T-cell (primary cell): Measurements from ENCODE around the gene PODXL2. TPM values are rescaled to one million over a fixed set of nuclear protein-coding genes. Genes with fewer than 3 reads are reported as not detected.

Experiments used
- ATAC-seq, 4 experiments: fragments of 200-7000 bp in 3 of 4; fragments of 150-1000 bp in 1 of 4; cut with Tn5 transposase; replicated peaks in 1 of 4; 1 replicate in 3 of 4; 2 replicates in 1 of 4; pipeline ENCODE4 v1.10.0; 2021; ENCODE audit warnings: moderate library complexity in 3 of 4, mild to moderate bottlenecking in 2 of 4, moderate number of reproducible peaks in 1 of 4
- CTCF ChIA-PET, 2 donors: fragments of 300-600 bp; sonication (Branson Sonifier 250); formaldehyde crosslinking; loops; one replicate each; lab custom pipeline; 2022; ENCODE audit warnings: antibody characterized with exemption in 2 of 2; lab: Charles Lee
- POLR2A ChIA-PET, 2 donors: fragments of 300-600 bp; sonication (Branson Sonifier 250); formaldehyde crosslinking; loops; one replicate each; lab custom pipeline; 2022; ENCODE audit warnings: antibody characterized with exemption in 2 of 2; lab: Charles Lee
- DNase-seq, 35 experiments: peaks; one replicate each; pipeline versions ENCODE4 v3.0.0 to v3.0.0-alpha.2; 2013 to 2023
- H3K27ac ChIP-seq: one replicate; pipeline ENCODE4 v1.5.1; 2013; ENCODE audit warnings: low read length
- H3K27me3 ChIP-seq, 2 experiments: replicated peaks in 1 of 2; 1 replicate in 1 of 2; 2 replicates in 1 of 2; pipeline versions ENCODE4 v1.6.1 to v1.7.0; 2013; ENCODE audit warnings: low read length in 1 of 2, mixed read lengths in 1 of 2; ENCODE audit not compliant: control insufficient read depth in 2 of 2, insufficient read depth in 2 of 2; ENCODE audit errors: extremely low read depth in 1 of 2
- H3K36me3 ChIP-seq, 2 donors: 1 replicate in 1 of 2; 2 replicates in 1 of 2; pipeline versions ENCODE4 v1.6.1 to v1.7.0; 2013; ENCODE audit warnings: low read length in 1 of 2; ENCODE audit not compliant: control insufficient read depth in 2 of 2, insufficient read depth in 1 of 2; ENCODE audit errors: extremely low read depth in 1 of 2
- H3K4me1 ChIP-seq, 2 experiments: 1 replicate in 1 of 2; 2 replicates in 1 of 2; pipeline versions ENCODE4 v1.6.1 to v1.7.0; 2013; ENCODE audit warnings: low read length in 2 of 2, mixed read lengths in 1 of 2; ENCODE audit not compliant: insufficient read depth in 2 of 2, control insufficient read depth in 1 of 2; ENCODE audit errors: extremely low read depth in 1 of 2
- H3K4me3 ChIP-seq, 2 donors: 1 replicate in 1 of 2; 2 replicates in 1 of 2; pipeline versions ENCODE4 v1.5.1 to v1.7.0; 2013; ENCODE audit warnings: mild to moderate bottlenecking in 2 of 2, low read length in 1 of 2, moderate library complexity in 1 of 2; ENCODE audit not compliant: control insufficient read depth in 1 of 2; ENCODE audit errors: extremely low read depth in 1 of 2
- H3K9me3 ChIP-seq: 2 replicates; pipeline ENCODE4 v1.7.0; 2013
- H3K27ac Mint-ChIP-seq, 2 donors: one replicate each; pipeline ENCODE4 v1.8.0; 2020 to 2021; ENCODE audit warnings: mild to moderate bottlenecking in 2 of 2, mixed read lengths in 2 of 2
- H3K27me3 Mint-ChIP-seq, 2 donors: one replicate each; pipeline ENCODE4 v1.8.0; 2021 to 2022; ENCODE audit warnings: mixed read lengths in 2 of 2
- H3K36me3 Mint-ChIP-seq: one replicate; pipeline ENCODE4 v1.8.0; 2021; ENCODE audit warnings: mixed read lengths
- H3K4me1 Mint-ChIP-seq, 3 donors: one replicate each; pipeline ENCODE4 v1.8.0; 2020 to 2022; ENCODE audit warnings: mixed read lengths in 3 of 3, mild to moderate bottlenecking in 1 of 3
- H3K4me3 Mint-ChIP-seq, 3 donors: one replicate each; pipeline ENCODE4 v1.8.0; 2020 to 2022; ENCODE audit warnings: mild to moderate bottlenecking in 3 of 3, mixed read lengths in 3 of 3, moderate library complexity in 3 of 3
- H3K9me3 Mint-ChIP-seq, 3 donors: one replicate each; pipeline ENCODE4 v1.8.0; 2020 to 2022; ENCODE audit warnings: mixed read lengths in 3 of 3
- WGBS: methylation state at CpG from one replicate; pipeline ENCODE4 v1.1.5; 2013; ENCODE audit warnings: missing lambda C conversion rate; ENCODE audit not compliant: insufficient coverage; 5-methylcytosine and 5-hydroxymethylcytosine counted together
- total RNA-seq, 35 experiments: library from RNA in 6 of 35; stranded (reverse) in 6 of 35; fragments of 120-200 nt in 1 of 35; gene quantifications; one replicate each; pipeline versions ENCODE4 v1.2.1 to v1.2.4 and lab custom pipeline; 2013 to 2026

PODXL2 gene
- total RNA-seq, 5 donors from 2014 or later (not counting 1 experiment from before 2014, with no cell fraction given), result 2.0 to 4.7 (median 4.2) TPM

GRCh38 chr3:127698691-127699415, 69.9 kb downstream of the PODXL2 start:
- peaks cover 0 to 6% (median 0%) of the 10 kb centered on the region in 3 donors for H3K4me1 Mint-ChIP-seq
- ChIA-PET CTCF (no interaction called here), POLR2A (interaction anchor here in 1 of 2 donors (0.5 to 0.6 kb wide), 2 partner anchors 1386 to 1782 kb away, joined by 3 to 7 read pairs; no protein-coding TSS in a partner anchor)
- peaks cover 4 to 5% (median 4%) of the 10 kb centered on the region in 3 donors for H3K9me3 Mint-ChIP-seq
- ATAC-seq (no peak), DNase-seq (no peak)
- WGBS, result 84% methylated on average over 4 of the region's 6 CpGs
- H3K4me3 Mint-ChIP-seq, result no peak overlapping the region
- Histone ChIP-seq H3K27me3 (peaks cover 0 to 25% of the 10 kb centered on the region in 2 experiments), H3K36me3 (no peaks in the 10 kb centered on the region), H3K9me3 (no peaks in the 10 kb centered on the region), H3K4me3 (no peak overlapping the region), H3K4me1 (peaks cover 0 to 16% of the 10 kb centered on the region in 2 experiments), H3K27ac (no peak overlapping the region)
- H3K27me3 Mint-ChIP-seq, result peaks cover 0 to 6% of the 10 kb centered on the region in 2 donors
- no peak overlapping the region for H3K27ac Mint-ChIP-seq
- H3K36me3 Mint-ChIP-seq, result no peaks in the 10 kb centered on the region

GRCh38 chr3:127699416-127700300, 70.7 kb downstream of the PODXL2 start:
- Mint-ChIP-seq H3K4me1 (peaks cover 0 to 6% (median 0%) of the 10 kb centered on the region in 3 donors), H3K4me3 (no peak overlapping the region), H3K27ac (no peak overlapping the region), H3K36me3 (no peaks in the 10 kb centered on the region), H3K9me3 (peaks cover 4 to 6% (median 4%) of the 10 kb centered on the region in 3 donors), H3K27me3 (peaks cover 0 to 6% of the 10 kb centered on the region in 2 donors)
- H3K27me3 ChIP-seq, result peaks cover 0 to 22% of the 10 kb centered on the region in 2 experiments
- POLR2A ChIA-PET, result no interaction called here
- WGBS, result 88% methylated on average over 4 of the region's 9 CpGs
- H3K27ac ChIP-seq, result no peak overlapping the region
- H3K9me3 ChIP-seq, result no peaks in the 10 kb centered on the region
- peaks cover 0 to 16% of the 10 kb centered on the region in 2 experiments for H3K4me1 ChIP-seq
- CTCF ChIA-PET, result no interaction called here
- ATAC-seq, result no peak
- no peak for DNase-seq
- no peaks in the 10 kb centered on the region for H3K36me3 ChIP-seq
- no peak overlapping the region for H3K4me3 ChIP-seq

- 87% methylated on average over 3 of the region's 5 CpGs for WGBS
- DNase-seq, result no peak
- H3K4me3 ChIP-seq, result no peak overlapping the region
- Mint-ChIP-seq H3K27me3 (peaks cover 0 to 6% of the 10 kb centered on the region in 2 donors), H3K4me3 (no peak overlapping the region), H3K27ac (no peak overlapping the region), H3K4me1 (peaks cover 0 to 6% (median 0%) of the 10 kb centered on the region in 3 donors), H3K9me3 (peaks cover 4 to 6% (median 4%) of the 10 kb centered on the region in 3 donors), H3K36me3 (no peaks in the 10 kb centered on the region)
- no peaks in the 10 kb centered on the region for H3K9me3 ChIP-seq
- no peaks in the 10 kb centered on the region for H3K36me3 ChIP-seq
- H3K27ac ChIP-seq, result no peak overlapping the region
- POLR2A ChIA-PET, result no interaction called here
- H3K4me1 ChIP-seq, result peaks cover 0 to 16% of the 10 kb centered on the region in 2 experiments
- ATAC-seq, result no peak
- H3K27me3 ChIP-seq, result peaks cover 0 to 17% of the 10 kb centered on the region in 2 experiments
- CTCF ChIA-PET, result no interaction called here
Measured at GRCh38 chr3:127700406-127700805, 71.4 kb downstream of the PODXL2 start.

- no peak overlapping the region for H3K27ac ChIP-seq
- 75% methylated on average over 11 of the region's 11 CpGs for WGBS
Measured at GRCh38 chr3:127701280-127701911, 72.4 kb downstream of the PODXL2 start.

GRCh38 chr3:127702151-127702578, 73.2 kb downstream of the PODXL2 start:
- no peaks in the 10 kb centered on the region for H3K36me3 Mint-ChIP-seq
- H3K4me1 Mint-ChIP-seq, result peaks cover 0 to 3% (median 0%) of the 10 kb centered on the region in 3 donors
- peaks cover 0 to 6% of the 10 kb centered on the region in 2 donors for H3K27me3 Mint-ChIP-seq
- Histone ChIP-seq H3K27ac (no peak overlapping the region), H3K36me3 (no peaks in the 10 kb centered on the region), H3K4me3 (no peak overlapping the region), H3K9me3 (no peaks in the 10 kb centered on the region), H3K4me1 (peaks cover 0 to 6% of the 10 kb centered on the region in 2 experiments), H3K27me3 (peaks cover 0 to 11% of the 10 kb centered on the region in 2 experiments)
- DNase-seq (no peak), ATAC-seq (no peak)
- 67% methylated on average over 3 of the region's 4 CpGs for WGBS
- peaks cover 4 to 6% (median 4%) of the 10 kb centered on the region in 3 donors for H3K9me3 Mint-ChIP-seq
- H3K27ac Mint-ChIP-seq, result no peak overlapping the region
- H3K4me3 Mint-ChIP-seq, result no peak overlapping the region
- POLR2A ChIA-PET, result no interaction called here
- CTCF ChIA-PET, result no interaction called here

More at GRCh38 chr3:127701280-127701911, 72.4 kb downstream of the PODXL2 start:
- Mint-ChIP-seq H3K4me3 (no peak overlapping the region), H3K36me3 (no peaks in the 10 kb centered on the region), H3K4me1 (peaks cover 0 to 6% (median 0%) of the 10 kb centered on the region in 3 donors), H3K9me3 (peaks cover 4 to 6% (median 4%) of the 10 kb centered on the region in 3 donors), H3K27me3 (peaks cover 0 to 6% of the 10 kb centered on the region in 2 donors), H3K27ac (no peak overlapping the region)
- ChIA-PET POLR2A (no interaction called here), CTCF (interaction anchor here in 1 of 2 donors (0.6 kb wide), 2 partner anchors 49 to 156 kb away, joined by 3 to 6 read pairs; no protein-coding TSS in a partner anchor)
- Histone ChIP-seq H3K4me3 (no peak overlapping the region), H3K9me3 (no peaks in the 10 kb centered on the region), H3K4me1 (peaks cover 0 to 12% of the 10 kb centered on the region in 2 experiments), H3K27me3 (peaks cover 0 to 11% of the 10 kb centered on the region in 2 experiments), H3K36me3 (no peaks in the 10 kb centered on the region)
- no peak for DNase-seq
- no peak for ATAC-seq
